Activated naive CD4-positive, alpha-beta T cell treated with anti-CD3 and anti-CD28 coated beads, Interleukin-2, amount 50 U/mL, for 72 hours (primary cell): ENCODE data around the gene PLA2G4A. TPM values are rescaled to one million over a fixed set of nuclear protein-coding genes. Genes with fewer than 3 reads are reported as not detected.
A peak's percentile ranks its signal among the peaks of the same experiment; 100 is the strongest.

ENCODE experiments used
- ATAC-seq, 2 donors: fragments of 150-1000 bp; cut with Tn5 transposase; 2 replicates each; pipeline ENCODE4 v1.10.0; 2021; ENCODE audit warnings: mild to moderate bottlenecking in 2 of 2, moderate library complexity in 2 of 2
- DNase-seq, 2 donors: peaks; one replicate each; pipeline ENCODE4 v3.0.0; 2021 to 2022; ENCODE audit warnings: low spot score in 2 of 2
- H3K27ac Mint-ChIP-seq, 2 donors: one replicate each; pipeline ENCODE4 v1.8.0; 2022; ENCODE audit warnings: mild to moderate bottlenecking in 2 of 2, mixed read lengths in 2 of 2
- H3K36me3 Mint-ChIP-seq, 2 donors: one replicate each; pipeline ENCODE4 v1.8.0; 2022; ENCODE audit warnings: mixed read lengths in 2 of 2
- H3K9me3 Mint-ChIP-seq, 2 donors: one replicate each; pipeline ENCODE4 v1.8.0; 2022; ENCODE audit warnings: mixed read lengths in 2 of 2
- total RNA-seq, 2 donors: library from RNA; stranded (reverse); gene quantifications; one replicate each; pipeline ENCODE4 v1.2.3, GENCODE V29; 2022

The PLA2G4A gene
- total RNA-seq: under 1 TPM; 0.09 to 0.27 TPM

- ATAC-seq: peak in 1 of 2 donors; percentile 58
- Mint-ChIP-seq H3K9me3 (no peaks in the 10 kb centered on the region), H3K36me3 (no peaks in the 10 kb centered on the region), H3K27ac (no peak within 1 kb of the TSS)
- no peak for DNase-seq
Measured at GRCh38 chr1:186828611-186829454, at the start of gene PLA2G4A. Gene PLA2G4A (plus strand): TSS chr1:186828949. CDS start chr1:186854355, 25,406 bp downstream.

- ATAC-seq: no peak
- Mint-ChIP-seq H3K27ac (no peak overlapping the region), H3K9me3 (no peaks in the 10 kb centered on the region), H3K36me3 (no peaks in the 10 kb centered on the region)
- no peak for DNase-seq
Measured at GRCh38 chr1:186780076-186780475, 48.7 kb upstream of the PLA2G4A start.

- DNase-seq: no peak
- H3K36me3 Mint-ChIP-seq: no peaks in the 10 kb centered on the region
- H3K27ac Mint-ChIP-seq: no peak overlapping the region
- H3K9me3 Mint-ChIP-seq: no peaks in the 10 kb centered on the region
- ATAC-seq: no peak
Measured at GRCh38 chr1:186781730-186782129, 47.0 kb upstream of the PLA2G4A start.

GRCh38 chr1:186782791-186783190 is 46.0 kb upstream of the PLA2G4A start:
- H3K27ac Mint-ChIP-seq: no peak overlapping the region
- ATAC-seq: no peak
- no peak for DNase-seq
- no peaks in the 10 kb centered on the region for H3K9me3 Mint-ChIP-seq
- H3K36me3 Mint-ChIP-seq: no peaks in the 10 kb centered on the region

GRCh38 chr1:186783193-186783592 is 45.6 kb upstream of the PLA2G4A start:
- ATAC-seq: no peak
- H3K9me3 Mint-ChIP-seq: no peaks in the 10 kb centered on the region
- no peak overlapping the region for H3K27ac Mint-ChIP-seq

GRCh38 chr1:186785503-186785902 is 43.2 kb upstream of the PLA2G4A start:
- no peak overlapping the region for H3K27ac Mint-ChIP-seq
- H3K36me3 Mint-ChIP-seq: no peaks in the 10 kb centered on the region
- peaks cover 0 to 6% of the 10 kb centered on the region in 2 donors for H3K9me3 Mint-ChIP-seq
- DNase-seq (no peak), ATAC-seq (no peak)

More at GRCh38 chr1:186783193-186783592, 45.6 kb upstream of the PLA2G4A start:
- no peak for DNase-seq
- no peaks in the 10 kb centered on the region for H3K36me3 Mint-ChIP-seq

GRCh38 chr1:186790101-186790500 is 38.6 kb upstream of the PLA2G4A start:
- no peak for ATAC-seq
- DNase-seq: no peak
- peaks cover 0 to 6% of the 10 kb centered on the region in 2 donors for H3K9me3 Mint-ChIP-seq
- no peaks in the 10 kb centered on the region for H3K36me3 Mint-ChIP-seq
- no peak overlapping the region for H3K27ac Mint-ChIP-seq

- ATAC-seq (peak; percentile 69 to 75), DNase-seq (no peak)
- peaks cover 0 to 6% of the 10 kb centered on the region in 2 donors for H3K9me3 Mint-ChIP-seq
- no peaks in the 10 kb centered on the region for H3K36me3 Mint-ChIP-seq
- H3K27ac Mint-ChIP-seq: no peak overlapping the region
Measured at GRCh38 chr1:186792870-186793581, 35.7 kb upstream of the PLA2G4A start.

GRCh38 chr1:186793582-186793927 is 35.2 kb upstream of the PLA2G4A start:
- no peak for ATAC-seq
- peaks cover 0 to 6% of the 10 kb centered on the region in 2 donors for H3K9me3 Mint-ChIP-seq
- no peaks in the 10 kb centered on the region for H3K36me3 Mint-ChIP-seq
- no peak for DNase-seq
- no peak overlapping the region for H3K27ac Mint-ChIP-seq

- ATAC-seq (no peak), DNase-seq (no peak)
- Mint-ChIP-seq H3K36me3 (no peaks in the 10 kb centered on the region), H3K9me3 (no peaks in the 10 kb centered on the region), H3K27ac (no peak overlapping the region)
Measured at GRCh38 chr1:186798960-186799688, 29.6 kb upstream of the PLA2G4A start.

- no peak for DNase-seq
- Mint-ChIP-seq H3K9me3 (no peaks in the 10 kb centered on the region), H3K36me3 (no peaks in the 10 kb centered on the region), H3K27ac (no peak overlapping the region)
- no peak for ATAC-seq
Measured at GRCh38 chr1:186799689-186800054, 29.1 kb upstream of the PLA2G4A start.

GRCh38 chr1:186802388-186802787 is 26.4 kb upstream of the PLA2G4A start:
- H3K27ac Mint-ChIP-seq: no peak overlapping the region
- no peaks in the 10 kb centered on the region for H3K9me3 Mint-ChIP-seq
- H3K36me3 Mint-ChIP-seq: no peaks in the 10 kb centered on the region
- no peak for ATAC-seq
- DNase-seq: no peak

GRCh38 chr1:186804679-186805078 is 24.1 kb upstream of the PLA2G4A start:
- ATAC-seq: no peak
- H3K27ac Mint-ChIP-seq: no peak overlapping the region
- no peaks in the 10 kb centered on the region for H3K36me3 Mint-ChIP-seq

GRCh38 chr1:186806477-186806876 is 22.3 kb upstream of the PLA2G4A start:
- DNase-seq: no peak
- no peaks in the 10 kb centered on the region for H3K9me3 Mint-ChIP-seq
- ATAC-seq: no peak
- no peaks in the 10 kb centered on the region for H3K36me3 Mint-ChIP-seq
- H3K27ac Mint-ChIP-seq: no peak overlapping the region

More at GRCh38 chr1:186804679-186805078, 24.1 kb upstream of the PLA2G4A start:
- DNase-seq: no peak
- H3K9me3 Mint-ChIP-seq: no peaks in the 10 kb centered on the region

GRCh38 chr1:186807163-186807562 is 21.6 kb upstream of the PLA2G4A start:
- H3K27ac Mint-ChIP-seq: no peak overlapping the region
- ATAC-seq (no peak), DNase-seq (no peak)
- no peaks in the 10 kb centered on the region for H3K36me3 Mint-ChIP-seq
- no peaks in the 10 kb centered on the region for H3K9me3 Mint-ChIP-seq

GRCh38 chr1:186811892-186812291 is 16.9 kb upstream of the PLA2G4A start:
- ATAC-seq (no peak), DNase-seq (no peak)
- no peaks in the 10 kb centered on the region for H3K36me3 Mint-ChIP-seq
- H3K27ac Mint-ChIP-seq: no peak overlapping the region
- H3K9me3 Mint-ChIP-seq: no peaks in the 10 kb centered on the region

- DNase-seq: no peak
- no peak for ATAC-seq
- Mint-ChIP-seq H3K27ac (no peak overlapping the region), H3K9me3 (no peaks in the 10 kb centered on the region), H3K36me3 (no peaks in the 10 kb centered on the region)
Measured at GRCh38 chr1:186812570-186812969, 16.2 kb upstream of the PLA2G4A start.
